ENCODE results near the gene ACTA2. TPM values are rescaled to one million over a fixed set of nuclear protein-coding genes. Genes with fewer than 3 reads are reported as not detected.

The ACTA2 gene
- polyA plus RNA-seq, 4 donors: 165 to 197 (median 178) TPM

DNA sequence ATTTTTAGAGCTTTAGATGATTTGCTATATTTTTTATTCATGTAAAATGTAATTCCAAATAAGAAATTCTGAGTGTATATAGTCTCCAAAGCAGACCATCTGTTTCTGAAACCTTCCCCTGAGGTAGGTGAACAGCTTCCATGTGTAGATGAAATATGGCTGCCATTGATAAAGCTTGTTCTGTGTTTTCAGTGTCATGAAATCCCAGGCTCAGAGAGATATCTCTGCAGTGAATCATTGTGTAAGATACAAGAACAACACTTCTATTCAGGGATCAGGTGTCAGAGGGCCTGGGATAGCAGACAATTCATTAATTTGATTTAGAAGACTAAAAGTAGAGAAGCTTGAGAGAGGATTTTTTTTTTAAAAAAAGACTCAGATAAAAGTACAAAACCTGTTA is 29.1 kb downstream of the ACTA2 start:
- no peak for DNase-seq (ENCODE audit: low read depth in 4 of 4, low spot score in 2 of 4)

DNA sequence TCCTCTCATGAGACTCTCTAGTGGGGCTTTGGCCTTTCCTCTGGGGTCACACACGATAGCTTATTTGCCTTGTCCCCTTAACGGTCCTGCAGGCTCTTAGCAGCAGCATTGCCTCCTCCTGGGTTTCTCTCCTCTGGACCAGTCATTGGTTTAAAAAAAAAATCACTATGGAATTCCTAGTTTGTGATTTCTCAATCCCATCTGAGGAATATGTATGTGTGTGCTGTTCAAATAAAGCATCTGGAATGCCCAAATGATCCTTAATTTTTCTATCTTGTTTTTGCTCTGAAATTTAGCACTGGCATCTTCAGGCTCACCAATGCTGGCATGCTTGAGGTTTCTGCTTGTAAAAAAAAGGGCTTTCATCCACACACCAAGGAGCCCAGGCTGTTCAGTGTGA is 30.5 kb downstream of the ACTA2 start:
- no peak for DNase-seq (ENCODE audit: low read depth in 4 of 4, low spot score in 2 of 4)

DNA sequence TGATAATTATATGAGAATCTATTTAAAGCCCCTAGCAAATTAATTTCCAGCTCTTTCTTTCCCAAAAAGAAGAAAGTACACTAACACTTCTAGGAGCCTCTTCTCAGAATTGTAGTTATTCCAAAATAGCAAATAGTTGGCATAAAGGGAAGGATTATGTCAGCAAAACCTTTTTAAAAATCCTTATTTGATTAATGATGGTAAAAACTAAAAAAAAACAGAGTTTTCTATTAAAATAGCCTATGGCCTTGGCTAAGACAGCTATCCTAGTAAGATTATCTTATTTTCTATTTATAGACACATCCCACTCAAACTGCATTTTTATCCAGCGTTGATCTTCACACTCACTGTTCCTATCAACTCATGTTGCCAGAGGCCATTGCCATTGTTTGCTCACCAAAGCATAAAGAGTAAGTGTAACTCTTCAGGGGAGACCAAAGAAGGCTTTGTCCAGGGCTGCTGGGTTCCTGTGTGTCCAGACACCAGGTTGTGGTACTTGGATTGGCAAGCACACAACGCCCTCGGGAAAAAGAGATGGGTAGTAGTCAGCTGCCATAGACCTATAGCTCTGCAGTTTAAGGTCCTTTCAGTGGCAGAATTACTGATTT is 31.5 kb downstream of the ACTA2 start:
- DNase-seq (ENCODE audit: low read depth in 4 of 4, low spot score in 2 of 4): no peak

DNA sequence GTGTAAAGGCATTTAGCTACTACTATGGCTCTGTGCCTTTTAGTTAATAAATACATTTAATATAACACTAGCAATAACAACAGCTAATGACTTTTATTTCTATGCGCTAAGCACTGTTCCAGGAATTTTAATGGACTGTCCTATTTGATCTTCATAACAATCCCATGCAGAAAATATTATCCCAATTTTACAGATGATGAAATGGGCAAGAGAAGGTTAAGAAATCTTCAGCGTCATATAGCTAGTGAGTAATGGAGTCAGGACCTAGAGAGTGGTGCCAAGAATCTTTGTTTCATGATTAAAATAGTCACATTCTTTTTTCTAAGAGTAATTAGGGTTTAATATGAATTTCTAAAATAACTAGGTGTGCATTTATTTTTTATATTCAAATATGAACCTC is 32.4 kb downstream of the ACTA2 start:
- no peak for DNase-seq (ENCODE audit: low read depth in 4 of 4, low spot score in 2 of 4)

DNA sequence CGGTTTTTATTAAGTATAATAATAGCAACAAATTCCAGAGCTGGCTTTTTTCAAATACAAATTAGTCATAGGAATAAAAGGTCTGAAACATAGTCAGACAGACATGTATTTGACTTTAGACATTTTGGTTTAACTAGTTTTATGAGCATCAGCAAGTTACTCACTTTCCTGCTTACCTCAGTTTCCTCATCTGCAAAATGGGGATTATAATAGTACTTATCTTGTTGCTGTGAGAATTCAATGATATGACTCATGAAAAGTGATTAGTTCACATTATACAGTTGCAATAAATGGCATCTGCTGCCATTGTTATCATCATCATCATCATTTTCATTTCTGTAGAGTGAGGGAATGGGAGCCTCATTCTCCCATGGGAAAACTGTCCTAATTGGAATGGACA is 33.5 kb downstream of the ACTA2 start:
- no peak for DNase-seq (ENCODE audit: low read depth in 4 of 4, low spot score in 2 of 4)

DNA sequence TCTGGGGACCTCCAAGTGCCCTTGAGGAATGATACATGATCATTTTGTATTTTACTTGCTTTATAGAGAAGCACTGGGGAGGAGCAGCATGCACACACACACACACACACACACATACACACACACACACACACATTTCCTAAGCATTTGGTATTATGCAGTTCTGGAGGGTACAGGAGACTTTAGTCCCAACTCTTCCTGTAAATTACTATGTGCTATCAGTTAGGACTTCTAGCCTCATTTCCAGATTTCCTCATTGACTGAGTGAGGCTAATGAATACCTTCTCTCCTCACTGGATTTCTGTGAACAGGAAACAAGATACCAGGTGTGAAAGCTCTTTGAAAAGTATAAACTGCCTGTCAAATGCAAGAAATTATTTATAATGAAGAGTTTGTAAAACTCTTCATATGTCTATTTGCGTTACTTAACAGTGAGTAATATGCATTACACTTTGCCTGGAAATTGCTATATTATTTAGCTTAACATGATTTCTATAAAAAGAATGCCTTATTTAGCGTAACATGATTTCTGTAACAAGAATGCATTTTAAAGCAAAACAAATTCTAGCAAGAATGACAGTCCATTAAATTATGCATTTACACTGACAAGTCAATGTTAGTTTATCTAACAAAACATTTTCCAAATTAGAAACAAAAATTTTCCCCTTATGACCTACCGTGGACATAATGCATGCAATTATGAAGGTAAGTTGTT is 34.2 kb downstream of the ACTA2 start:
- DNase-seq (ENCODE audit: low read depth in 4 of 4, low spot score in 2 of 4): no peak

DNA sequence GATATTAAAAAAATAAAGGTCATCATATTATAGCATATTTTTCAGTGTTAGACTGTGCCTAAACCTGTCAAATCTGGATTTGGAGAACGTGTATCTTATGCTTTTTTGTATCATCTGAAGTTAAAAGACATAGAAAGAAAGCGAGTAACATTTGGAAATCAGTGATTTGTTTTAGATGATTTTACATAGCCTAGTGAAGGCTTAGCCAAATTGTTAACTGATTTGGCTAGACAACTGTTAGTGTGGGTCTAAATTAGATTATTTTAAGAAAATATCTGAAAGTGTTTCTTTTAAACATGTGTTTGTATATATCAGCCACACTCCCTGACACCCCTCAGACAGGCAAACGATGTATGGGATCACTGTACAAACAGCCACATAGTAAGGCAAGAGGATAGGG is 35.6 kb downstream of the ACTA2 start:
- no peak for DNase-seq (ENCODE audit: low read depth in 4 of 4, low spot score in 2 of 4)

DNA sequence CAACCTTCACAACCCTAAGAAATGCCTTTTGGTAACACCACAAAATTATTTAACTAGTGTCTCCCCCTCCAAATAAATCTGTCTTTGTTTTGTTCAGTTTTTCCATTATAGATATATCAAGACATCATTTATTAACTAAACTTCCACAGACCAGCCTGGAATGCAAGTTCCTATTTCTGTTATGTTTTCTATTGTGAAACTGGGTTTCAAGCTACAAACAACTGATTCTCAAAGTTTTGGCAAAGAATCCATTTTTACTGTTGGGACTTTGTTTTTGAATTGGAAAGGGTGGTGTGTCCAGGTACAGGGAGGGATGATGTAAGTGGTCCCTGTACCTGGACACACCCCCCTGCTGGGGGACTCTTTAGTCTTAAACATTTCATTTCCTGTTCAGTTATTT is 36.3 kb downstream of the ACTA2 start:
- no peak for DNase-seq (ENCODE audit: low read depth in 4 of 4, low spot score in 2 of 4)

DNA sequence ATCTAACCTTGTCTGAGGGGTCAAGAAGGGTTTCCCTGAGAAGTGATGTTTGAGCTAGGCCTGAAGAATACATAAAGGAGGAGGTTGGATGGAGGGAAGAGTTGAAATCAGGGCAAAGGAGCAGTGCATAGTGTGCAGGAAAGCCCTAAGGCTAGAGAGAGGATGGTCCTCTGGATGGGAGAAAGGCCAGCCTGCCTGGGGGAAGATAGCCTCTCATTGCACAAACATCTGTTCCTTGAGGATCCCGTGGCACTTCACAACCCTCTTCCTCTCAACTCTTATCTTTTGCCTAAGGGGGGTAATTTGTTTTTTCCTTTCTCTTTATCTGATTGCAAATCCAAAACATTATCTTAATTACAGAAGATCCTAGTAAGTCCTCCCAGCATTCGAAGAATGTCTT is 36.8 kb downstream of the ACTA2 start:
- DNase-seq (ENCODE audit: low read depth in 4 of 4, low spot score in 2 of 4): no peak

DNA sequence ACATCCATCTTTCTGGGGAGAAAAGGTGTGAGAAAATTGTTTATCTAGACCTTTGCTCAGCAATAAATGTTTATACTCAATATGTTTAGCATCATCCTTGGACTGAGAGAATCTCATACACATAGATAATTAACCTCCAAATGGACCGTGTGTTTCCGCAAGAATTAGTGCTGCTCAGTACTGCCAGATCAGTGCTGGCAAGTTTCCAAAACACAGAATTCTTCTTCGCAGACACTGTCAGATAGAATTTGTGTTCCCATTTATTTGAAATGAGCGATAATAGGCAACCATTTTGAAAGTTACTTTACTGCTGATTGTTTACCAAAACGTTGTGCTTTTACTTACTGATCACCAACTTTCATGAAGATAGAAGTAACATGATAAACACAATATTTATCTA is 38.8 kb downstream of the ACTA2 start:
- no peak for DNase-seq (ENCODE audit: low read depth in 4 of 4, low spot score in 2 of 4)

DNA sequence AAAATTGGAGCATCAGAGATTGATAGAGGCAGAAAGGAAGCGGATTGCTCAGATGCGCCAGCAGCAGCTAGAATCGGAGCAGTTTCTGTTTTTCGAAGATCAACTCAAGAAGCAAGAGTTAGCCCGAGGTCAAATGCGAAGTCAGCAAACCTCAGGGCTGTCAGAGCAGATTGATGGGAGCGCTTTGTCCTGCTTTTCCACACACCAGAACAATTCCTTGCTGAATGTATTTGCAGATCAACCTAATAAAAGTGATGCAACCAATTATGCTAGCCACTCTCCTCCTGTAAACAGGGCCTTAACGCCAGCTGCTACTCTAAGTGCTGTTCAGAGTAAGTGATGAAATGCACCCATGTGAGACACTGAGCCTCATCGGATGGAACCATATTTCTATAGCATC is 39.4 kb downstream of the ACTA2 start:
- DNase-seq (ENCODE audit: low read depth in 4 of 4, low spot score in 2 of 4): no peak

DNA sequence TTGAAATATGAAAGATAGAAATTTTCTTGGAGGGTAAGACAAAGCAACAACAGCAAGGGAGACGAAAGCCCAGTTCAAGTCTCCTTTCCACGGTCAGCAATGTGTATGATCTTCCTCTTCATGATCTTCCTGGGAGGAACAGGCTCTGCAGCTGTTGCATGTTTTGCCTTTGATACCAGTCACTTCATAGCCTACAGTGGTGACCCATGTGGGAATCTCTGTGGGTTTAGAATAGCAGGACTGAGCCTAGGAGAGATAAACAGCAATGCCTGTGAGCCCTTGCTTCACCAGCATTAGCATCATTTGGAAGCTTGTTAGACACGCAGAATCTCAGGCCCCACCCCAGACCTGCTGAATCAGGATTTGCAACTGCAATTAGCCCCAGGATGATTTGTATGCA is 40.7 kb downstream of the ACTA2 start:
- no peak for DNase-seq (ENCODE audit: low read depth in 4 of 4, low spot score in 2 of 4)

DNA sequence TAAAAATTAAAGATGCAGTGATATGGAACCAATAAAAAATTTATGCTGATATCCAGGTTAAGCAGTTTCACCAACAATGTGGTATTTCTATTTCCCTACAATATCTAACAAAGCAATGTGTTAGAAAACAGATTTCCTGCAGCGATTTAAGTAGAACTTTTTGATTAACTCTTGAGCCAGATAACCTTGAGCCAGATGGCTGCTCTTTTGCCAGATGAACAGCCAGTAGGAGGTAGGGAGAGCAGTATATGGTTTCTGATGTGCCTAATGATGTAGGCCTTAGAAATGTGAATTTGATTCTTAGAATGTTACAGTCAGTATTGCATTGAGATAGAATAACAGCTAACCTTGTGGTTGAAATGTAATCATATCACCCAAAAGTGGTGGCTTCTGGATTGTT is 41.5 kb downstream of the ACTA2 start:
- DNase-seq (ENCODE audit: low read depth in 4 of 4, low spot score in 2 of 4): no peak

DNA sequence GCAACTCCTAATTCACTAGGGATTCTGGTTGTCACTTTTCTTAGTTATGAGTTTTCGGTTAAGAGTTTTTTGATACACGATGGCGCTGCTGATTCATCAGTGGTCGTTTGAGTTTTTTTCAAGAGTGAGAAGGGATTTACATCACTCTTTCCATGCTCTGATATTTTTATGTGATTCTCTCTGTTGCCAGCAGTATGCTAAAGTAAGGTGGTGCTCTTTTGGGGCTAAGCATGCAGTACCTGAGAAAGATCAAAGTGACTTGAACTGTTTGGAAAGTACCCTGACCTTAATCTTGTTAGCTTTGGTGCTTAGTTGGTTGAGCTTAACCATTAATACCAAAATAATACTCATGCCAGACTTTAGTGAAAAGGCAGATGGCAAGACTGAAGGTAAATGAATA is 44.4 kb downstream of the ACTA2 start:
- no peak for DNase-seq (ENCODE audit: low read depth in 4 of 4, low spot score in 2 of 4)

DNA sequence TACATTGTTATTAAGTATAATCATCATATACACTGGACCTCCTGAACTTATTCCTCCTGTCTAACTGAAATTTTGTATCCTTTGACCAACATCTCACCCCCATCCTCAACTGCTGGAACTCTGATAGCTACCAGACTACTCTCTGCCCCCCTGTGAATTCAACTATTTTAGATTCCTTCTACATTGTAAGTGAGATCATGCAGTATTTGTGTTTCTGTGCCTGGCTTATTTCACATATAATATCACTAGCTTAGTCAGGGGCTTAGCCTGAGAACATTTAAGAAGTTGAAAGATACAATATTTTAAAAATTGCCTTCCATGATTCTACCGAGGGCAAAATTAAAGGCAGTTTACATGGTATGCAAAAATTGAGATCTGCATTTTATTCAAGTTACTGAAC is 45.7 kb downstream of the ACTA2 start:
- no peak for DNase-seq (ENCODE audit: low read depth in 4 of 4, low spot score in 2 of 4)

DNA sequence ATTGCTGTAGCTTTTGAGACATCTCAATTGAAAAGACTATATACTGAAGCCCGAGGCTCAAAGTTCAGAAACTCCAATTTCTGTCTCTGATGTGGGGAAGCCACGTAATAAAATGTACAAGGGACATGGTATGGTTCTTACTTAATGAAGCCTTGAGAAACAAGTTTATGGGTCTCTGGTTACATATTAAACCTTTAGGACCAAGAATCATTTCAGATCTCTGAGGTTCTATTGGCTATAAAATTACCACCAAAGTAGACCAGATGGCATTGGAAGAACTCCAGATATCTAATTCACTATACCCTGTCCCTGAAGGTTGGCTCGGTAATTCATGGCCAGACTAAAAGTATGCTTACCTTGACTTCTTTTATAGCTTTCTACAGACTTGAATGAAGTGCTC is 48.9 kb downstream of the ACTA2 start:
- DNase-seq (ENCODE audit: low read depth in 4 of 4, low spot score in 2 of 4): no peak

DNA sequence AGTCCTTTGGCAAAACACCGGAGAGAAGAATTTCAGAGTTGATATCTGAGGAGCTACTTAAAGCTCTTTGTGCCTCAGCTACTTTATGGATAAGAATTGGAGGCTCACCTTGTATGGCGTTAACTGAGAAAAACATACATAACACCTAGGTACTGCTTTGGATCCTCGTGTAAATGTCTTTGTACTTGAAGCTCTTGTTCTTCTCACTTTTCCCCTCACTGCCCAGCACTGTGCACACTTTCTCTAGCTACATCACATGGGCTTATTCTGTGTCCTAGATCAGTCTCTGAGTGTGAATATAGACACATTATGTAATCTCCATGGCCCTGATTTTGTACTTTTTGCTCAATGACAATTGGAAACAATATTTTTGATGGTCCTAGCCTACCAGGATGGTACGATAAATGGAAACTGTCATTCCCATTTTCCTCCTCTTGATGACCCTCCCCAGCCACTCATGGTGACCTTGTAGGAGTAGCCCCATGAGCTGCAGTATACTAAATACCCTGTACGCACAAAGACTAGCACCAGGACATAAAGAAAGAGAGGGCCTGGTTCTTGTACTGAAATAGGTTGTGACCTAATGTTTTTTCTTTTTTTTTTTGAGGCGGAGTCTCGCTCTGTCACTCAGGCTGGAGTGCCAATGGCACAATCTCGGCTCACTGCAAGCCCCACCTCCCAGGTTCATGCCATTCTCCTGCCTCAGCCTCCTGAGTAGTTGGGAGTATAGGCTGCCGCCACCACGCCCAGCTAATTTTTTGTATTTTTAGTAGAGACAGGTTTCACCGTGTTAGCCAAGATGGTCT is 50.4 kb downstream of the ACTA2 start:
- no peak for DNase-seq (ENCODE audit: low read depth in 4 of 4, low spot score in 2 of 4)

DNA sequence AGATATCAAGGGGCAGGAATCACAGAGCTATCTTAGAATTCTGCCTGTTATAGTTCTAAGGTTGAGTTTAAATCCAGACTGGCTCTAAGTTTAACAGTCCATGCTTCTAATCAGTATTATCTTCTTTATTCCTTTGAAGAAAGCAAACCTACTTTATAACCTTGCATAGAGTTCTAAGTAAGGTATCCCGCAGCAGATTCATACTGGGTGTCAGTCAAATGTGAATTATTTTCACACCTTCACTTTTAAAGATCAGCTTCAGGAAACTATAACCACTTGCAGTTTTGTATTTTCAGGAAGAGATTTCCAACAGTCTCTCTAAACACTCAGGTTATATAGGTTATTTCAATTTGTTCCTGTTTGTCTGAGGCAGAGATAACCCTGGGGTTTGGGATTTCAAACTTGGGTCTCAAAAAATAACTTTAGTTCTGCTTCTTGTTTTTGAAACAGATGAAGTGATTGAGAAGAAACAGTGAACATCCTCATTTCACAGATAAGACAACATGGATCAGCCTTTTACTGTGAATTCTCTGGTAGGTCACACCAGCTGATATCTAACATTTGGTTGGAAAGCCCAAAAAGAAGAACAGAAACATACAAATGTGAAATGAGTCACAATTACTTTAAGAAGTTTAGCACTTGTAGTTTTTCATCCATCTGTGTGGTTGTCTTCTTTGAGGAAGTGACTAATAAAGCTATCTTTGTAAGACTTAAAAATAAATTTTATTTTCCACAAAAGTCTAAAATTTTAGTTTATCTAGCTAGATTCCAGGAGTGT is 51.2 kb downstream of the ACTA2 start:
- no peak for DNase-seq (ENCODE audit: low read depth in 4 of 4, low spot score in 2 of 4)

DNA sequence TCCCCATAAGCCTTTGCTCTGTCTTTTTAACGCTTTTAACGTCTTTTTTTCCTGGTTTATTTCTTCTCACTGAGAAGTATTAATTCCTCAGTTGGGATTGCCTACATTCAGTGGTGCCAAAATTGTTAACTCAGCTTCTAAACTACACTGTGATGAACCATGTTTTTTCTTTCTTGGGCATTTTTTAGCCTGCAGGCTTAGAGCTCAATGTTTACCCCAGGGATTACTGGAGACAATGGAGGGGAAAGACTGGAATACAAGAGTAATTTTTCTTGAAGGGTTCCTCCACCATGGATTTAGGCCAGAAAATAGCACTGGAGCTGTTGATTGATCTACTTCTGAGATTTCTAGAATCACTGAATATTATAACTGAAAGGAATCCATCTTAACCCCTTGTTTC is 52.7 kb downstream of the ACTA2 start:
- no peak for DNase-seq (ENCODE audit: low read depth in 4 of 4, low spot score in 2 of 4)

DNA sequence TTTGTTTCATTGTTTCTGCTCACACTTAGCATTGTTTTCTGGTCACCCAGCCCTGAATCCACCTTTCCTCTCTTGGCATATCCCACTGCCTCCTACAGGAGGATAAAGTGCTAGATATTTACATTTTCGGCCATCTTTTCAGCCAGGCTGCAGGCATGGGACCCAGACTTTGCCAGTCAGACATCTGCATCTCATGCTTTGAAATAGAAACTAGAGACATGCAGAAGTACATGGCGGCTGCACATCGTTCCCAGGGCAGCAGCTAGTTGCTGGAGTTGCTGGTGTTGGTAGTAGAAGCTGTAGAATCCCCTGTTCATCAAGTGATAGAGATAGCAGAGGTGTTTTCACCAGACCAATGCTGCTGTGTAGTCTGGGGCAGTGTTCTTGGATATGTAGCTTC is 53.8 kb downstream of the ACTA2 start:
- DNase-seq (ENCODE audit: low read depth in 4 of 4, low spot score in 2 of 4): no peak
